Fibroblast of pulmonary artery (primary cell): ENCODE data around the gene FBXO47.

ENCODE experiments used
- DNase-seq: peaks from one replicate; pipeline ENCODE4 v3.0.0-alpha.2; 2010; ENCODE audit warnings: low read depth
- H3K4me3 ChIP-seq: replicated peaks from 2 replicates; pipeline ENCODE4 v1.5.1; 2011; ENCODE audit warnings: low read depth, mild to moderate bottlenecking, control low read depth, low read length, moderate library complexity
- CTCF ChIP-seq: IDR thresholded peaks from 2 replicates; pipeline ENCODE4 v1.5.1; 2011; ENCODE audit warnings: mild to moderate bottlenecking, control low read depth, low read length, inconsistent platforms; ENCODE audit errors: missing control alignments

Gene FBXO47

GRCh38 chr17:39011907-39012468 lies 44.8 kb upstream of the FBXO47 start:
- TF ChIP-seq CTCF: no peak
- DNase-seq: no peak
- H3K4me3 ChIP-seq: no peak overlapping the region

GRCh38 chr17:39009581-39010001 lies 42.4 kb upstream of the FBXO47 start:
- TF ChIP-seq CTCF: no peak
- DNase-seq: no peak
- no peak overlapping the region for H3K4me3 ChIP-seq

- no peak for DNase-seq
- TF ChIP-seq CTCF: no peak
Measured at GRCh38 chr17:39008633-39009032, 41.4 kb upstream of the FBXO47 start.

GRCh38 chr17:39002991-39003715 lies 36.0 kb upstream of the FBXO47 start:
- no peak for TF ChIP-seq CTCF
- H3K4me3 ChIP-seq: no peak overlapping the region
- DNase-seq: peak; percentile 63

More at GRCh38 chr17:39008633-39009032, 41.4 kb upstream of the FBXO47 start:
- H3K4me3 ChIP-seq: no peak overlapping the region

GRCh38 chr17:39001703-39002637 lies 34.8 kb upstream of the FBXO47 start:
- no peak for TF ChIP-seq CTCF
- DNase-seq: peak; percentile 87
- H3K4me3 ChIP-seq: no peak overlapping the region

GRCh38 chr17:39000021-39000601 lies 32.9 kb upstream of the FBXO47 start:
- no peak for DNase-seq
- H3K4me3 ChIP-seq: no peak overlapping the region
- no peak for TF ChIP-seq CTCF
